ENCODE results near the gene BTBD18.
"Not testable (repeated sequence)": the region's sequence is repeated elsewhere in the genome, so short reads cannot be mapped to it uniquely, and the experiment has no call there.

Gene BTBD18

DNA sequence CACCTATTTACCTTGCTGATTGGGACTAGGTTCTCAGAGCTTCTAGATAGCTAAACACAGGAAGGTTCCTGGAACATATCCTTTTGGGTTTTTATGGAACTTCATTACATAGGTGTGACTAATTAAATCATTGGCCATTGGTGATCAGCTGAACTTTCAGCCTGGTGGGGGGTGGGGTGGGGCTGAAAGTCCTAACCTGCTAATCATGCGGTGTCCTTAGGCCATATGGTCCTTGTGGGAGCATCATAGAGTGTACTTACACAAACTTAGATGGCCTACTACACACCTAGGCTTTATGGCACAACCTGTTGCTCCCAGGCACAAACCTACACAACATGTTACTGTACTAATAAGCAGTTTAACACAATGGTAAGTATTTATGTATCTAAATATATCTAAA, 19.0 kb downstream of the BTBD18 start:
- DNase-seq (ENCODE audit: low read depth), result no peak

GRCh38 chr11:57729479-57729878, 22.1 kb downstream of the BTBD18 start:
- no peak for DNase-seq (ENCODE audit: low read depth)

DNA sequence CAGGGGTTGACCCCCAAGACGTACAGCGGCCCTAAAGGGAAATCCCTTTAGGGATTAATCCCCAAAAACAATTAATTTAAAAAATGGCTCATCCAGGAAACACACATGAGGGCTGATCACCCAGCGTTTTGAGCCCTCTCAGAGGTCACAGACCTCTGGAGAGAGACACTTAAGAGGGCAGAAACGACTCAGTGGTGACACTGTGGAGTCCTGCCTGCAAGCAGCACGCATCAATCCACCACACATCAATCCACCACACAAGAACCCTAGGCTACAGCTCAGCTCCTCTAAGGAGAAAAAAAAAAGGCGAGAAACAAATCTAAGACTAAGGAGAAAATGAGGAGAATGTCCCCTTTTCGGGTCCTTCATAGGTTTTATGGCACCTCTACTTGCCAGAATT, 22.8 kb downstream of the BTBD18 start:
- no peak for DNase-seq (ENCODE audit: low read depth)

GRCh38 chr11:57727185-57727584, 24.4 kb downstream of the BTBD18 start:
- no peak for DNase-seq (ENCODE audit: low read depth)

DNA sequence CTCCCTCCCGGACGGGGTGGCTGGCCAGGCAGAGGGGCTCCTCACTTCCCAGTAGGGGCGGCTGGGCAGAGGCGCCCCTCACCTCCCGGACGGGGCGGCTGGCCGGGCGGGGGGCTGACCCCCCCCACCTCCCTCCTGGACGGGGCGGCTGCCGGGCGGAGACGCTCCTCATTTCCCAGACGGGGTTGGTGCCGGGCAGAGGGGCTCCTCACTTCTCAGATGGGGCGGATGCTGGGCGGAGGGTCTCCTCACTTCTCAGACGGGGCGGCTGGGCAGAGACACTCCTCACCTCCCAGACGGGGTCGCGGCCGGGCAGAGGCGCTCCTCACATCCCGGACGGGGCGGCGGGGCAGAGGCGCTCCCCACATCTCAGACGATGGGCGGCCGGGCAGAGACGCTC, 34.9 kb downstream of the BTBD18 start:
- not testable (repeated sequence) for DNase-seq (ENCODE audit: low read depth)

DNA sequence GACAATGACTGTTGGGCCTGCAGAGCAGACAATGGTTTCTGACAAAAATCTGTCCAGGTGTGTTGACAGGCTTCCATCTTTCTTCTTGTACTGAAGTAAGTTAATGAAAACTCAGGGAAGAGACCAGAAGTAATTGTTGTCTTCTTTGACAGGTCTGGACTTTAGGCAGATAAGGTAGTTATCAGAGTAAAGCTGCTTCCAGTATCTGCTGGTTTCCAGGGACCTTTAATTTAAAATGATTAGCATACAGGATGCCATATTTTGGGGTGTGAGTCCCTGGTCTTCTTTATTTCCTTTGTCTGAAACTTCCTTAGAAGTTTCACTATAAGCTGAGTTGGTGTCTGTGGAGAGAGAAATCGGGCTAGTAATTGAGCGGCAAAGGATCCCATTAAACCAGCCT, 37.8 kb downstream of the BTBD18 start:
- no peak for DNase-seq (ENCODE audit: low read depth)

DNA sequence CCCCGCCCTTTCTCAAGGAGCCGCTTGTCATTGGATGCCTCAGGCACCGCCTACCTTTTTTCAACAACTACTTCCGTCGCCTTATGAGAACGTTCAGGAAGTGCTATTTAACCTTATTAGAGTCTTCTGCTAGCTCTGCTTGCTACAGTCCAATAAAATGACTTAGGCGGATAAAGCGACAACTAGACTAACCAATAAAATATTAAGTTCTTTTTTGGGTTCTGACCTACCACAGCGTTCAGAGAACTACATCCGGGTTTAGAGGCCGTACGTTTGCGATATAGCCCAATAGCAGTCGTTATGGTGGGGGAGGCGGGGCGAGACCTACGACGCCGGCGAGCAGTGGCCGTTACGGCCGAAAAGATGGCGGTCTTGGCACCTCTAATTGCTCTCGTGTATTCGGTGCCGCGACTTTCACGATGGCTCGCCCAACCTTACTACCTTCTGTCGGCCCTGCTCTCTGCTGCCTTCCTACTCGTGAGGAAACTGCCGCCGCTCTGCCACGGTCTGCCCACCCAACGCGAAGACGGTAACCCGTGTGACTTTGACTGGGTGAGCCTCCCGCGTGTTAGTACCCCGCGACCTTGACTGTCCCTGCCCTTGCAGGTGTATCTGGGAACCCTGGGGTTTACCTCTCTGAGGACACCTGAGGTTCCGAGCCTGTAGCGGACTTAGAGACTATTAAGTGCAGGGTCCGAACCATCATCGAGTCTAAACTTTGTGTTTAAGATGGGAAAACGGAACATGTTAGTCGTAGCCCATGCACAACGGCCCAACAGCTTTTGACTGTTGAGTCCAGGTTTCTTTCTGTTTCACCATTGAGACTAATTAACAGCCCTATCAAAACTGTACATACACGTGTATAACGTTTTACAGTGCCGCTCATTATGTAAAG, 39.1 kb downstream of the BTBD18 start, which contains the start of gene TMX2:
TMX2 (plus strand) TSS at position 338 of the 895 bp plus-strand sequence; CDS start at position 364, 26 bp downstream.
- peak; percentile 100 for DNase-seq (ENCODE audit: low read depth)

- DNase-seq (ENCODE audit: low read depth), result peak; percentile 84
These were observed 40.0 kb downstream of the BTBD18 start, which contains the start of gene MED19 for GRCh38 chr11:57711414-57712255. Gene MED19, minus strand, starts transcription at chr11:57712215. Its CDS starts 36 bp downstream, at chr11:57712179.

GRCh38 chr11:57709802-57710367, 41.7 kb downstream of the BTBD18 start:
- no peak for DNase-seq (ENCODE audit: low read depth)

GRCh38 chr11:57705432-57705831, 46.2 kb downstream of the BTBD18 start:
- not testable (repeated sequence) for DNase-seq (ENCODE audit: low read depth)

DNA sequence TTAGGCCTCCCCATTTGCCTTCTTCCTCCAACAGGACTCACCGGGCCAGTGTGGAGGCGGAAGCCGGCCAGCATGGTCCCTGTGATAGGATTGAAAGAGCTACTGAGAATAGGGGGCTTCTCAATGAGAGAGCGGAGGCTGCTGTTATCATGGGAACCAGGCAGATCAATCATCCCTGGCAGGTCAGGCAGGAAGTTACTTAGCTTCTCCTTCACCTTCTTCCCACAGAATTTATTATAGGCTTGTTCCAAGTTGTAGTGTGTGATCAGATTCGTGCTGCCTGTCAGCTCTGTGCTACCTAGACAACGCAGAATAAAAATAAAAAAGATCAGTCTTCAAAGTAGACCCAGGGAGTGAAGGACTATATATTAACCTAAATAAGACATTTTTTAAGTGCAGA, 46.7 kb downstream of the BTBD18 start:
- no peak for DNase-seq (ENCODE audit: low read depth)

DNA sequence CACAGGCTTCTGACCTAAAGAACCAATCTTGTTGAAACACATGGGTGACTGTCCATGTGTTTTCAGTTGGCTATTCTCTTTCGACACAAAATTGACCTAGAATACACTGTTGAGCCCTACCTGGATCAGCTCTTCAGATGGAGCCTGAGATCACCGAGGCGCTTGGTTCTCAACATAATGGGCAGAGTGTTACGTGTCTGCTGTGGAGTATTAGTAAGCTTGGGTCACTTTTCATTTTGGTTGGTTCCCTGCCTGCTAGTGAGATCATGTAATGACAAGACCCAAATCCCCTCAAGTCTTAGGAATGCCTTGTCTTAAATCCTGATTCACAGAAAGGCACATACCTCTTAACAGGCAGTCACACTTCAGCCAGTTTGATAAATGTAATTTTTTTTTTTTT, 48.3 kb downstream of the BTBD18 start:
- DNase-seq (ENCODE audit: low read depth), result no peak

DNA sequence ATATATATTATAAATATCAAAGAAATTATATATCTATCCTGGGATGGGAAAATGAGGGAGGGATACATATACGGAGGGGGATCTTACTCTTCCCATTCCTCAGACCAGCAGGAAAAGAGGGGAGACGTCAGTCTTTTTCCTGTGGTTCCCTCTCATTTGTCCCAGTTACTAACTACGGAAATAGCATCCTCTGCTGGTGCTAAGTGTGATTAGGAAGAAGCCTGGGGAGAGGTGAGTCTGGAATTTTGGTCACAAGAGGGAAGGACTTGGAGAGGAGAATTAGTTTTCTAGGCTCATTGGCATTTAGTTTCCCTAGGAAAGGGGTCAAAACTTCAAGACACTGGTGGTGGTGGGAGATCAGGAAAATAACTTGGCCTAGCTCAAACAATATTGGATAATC, 51.2 kb downstream of the BTBD18 start:
- DNase-seq (ENCODE audit: low read depth), result no peak

DNA sequence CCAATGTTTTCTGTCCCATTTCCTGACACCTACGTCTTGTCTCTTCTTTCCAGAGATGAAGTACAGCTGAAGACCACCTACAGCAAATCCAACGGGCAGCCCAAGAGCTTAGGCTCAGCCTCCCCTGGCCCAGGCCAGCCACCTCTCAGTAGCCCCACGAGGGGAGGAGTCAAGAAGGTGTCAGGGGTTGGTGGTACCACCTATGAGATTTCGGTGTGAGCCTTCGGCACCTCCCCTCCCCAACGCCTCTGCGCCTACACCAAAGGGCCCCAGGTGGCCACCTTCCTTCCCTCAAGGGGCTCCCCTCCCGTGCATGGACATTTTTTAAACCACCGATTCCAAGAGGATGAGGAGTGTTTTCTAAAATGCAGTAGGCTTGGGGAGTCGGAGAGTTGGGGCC, 51.8 kb downstream of the BTBD18 start:
- no peak for DNase-seq (ENCODE audit: low read depth)

DNA sequence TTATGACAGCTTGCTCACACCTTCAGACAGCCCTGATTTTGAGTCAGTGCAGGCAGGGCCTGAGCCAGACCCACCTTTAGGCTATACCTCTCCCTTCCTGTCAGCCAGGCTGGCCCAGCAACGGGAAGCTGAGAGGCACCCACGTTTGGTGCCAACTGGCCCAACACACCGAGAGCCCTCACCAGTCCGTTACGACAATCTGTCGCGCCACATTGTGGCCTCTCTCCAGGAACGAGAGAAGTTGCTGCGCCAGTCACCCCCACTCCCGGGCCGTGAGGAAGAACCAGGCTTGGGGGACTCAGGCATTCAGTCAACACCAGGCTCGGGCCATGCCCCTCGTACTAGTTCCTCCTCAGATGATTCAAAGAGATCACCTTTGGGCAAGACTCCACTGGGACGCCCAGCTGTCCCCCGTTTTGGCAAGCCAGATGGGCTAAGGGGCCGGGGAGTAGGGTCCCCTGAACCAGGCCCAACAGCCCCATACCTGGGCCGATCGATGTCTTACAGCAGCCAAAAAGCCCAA, 52.7 kb downstream of the BTBD18 start:
- DNase-seq (ENCODE audit: low read depth), result no peak
